Naive B cell (primary cell): ENCODE data around the gene INPP5E. TPM values are rescaled to one million over a fixed set of nuclear protein-coding genes. Genes with fewer than 3 reads are reported as not detected.

ENCODE experiments used
- ATAC-seq, 2 donors: fragments of 150-1000 bp; cut with Tn5 transposase; 2 replicates each; pipeline ENCODE4 v1.10.0; 2021; ENCODE audit warnings: low read depth in 2 of 2, mild to moderate bottlenecking in 2 of 2, moderate library complexity in 2 of 2
- DNase-seq: peaks from one replicate; pipeline ENCODE4 v3.0.0; 2022
- H3K27ac Mint-ChIP-seq, 6 donors: one replicate each; pipeline ENCODE4 v1.8.0; 2020 to 2022; ENCODE audit warnings: mild to moderate bottlenecking in 6 of 6, mixed read lengths in 6 of 6, moderate library complexity in 5 of 6, inconsistent platforms in 2 of 6
- H3K27me3 Mint-ChIP-seq, 3 donors: one replicate each; pipeline ENCODE4 v1.8.0; 2021 to 2022; ENCODE audit warnings: mixed read lengths in 3 of 3, mild to moderate bottlenecking in 1 of 3
- H3K36me3 Mint-ChIP-seq, 2 donors: one replicate each; pipeline ENCODE4 v1.8.0; 2020 to 2022; ENCODE audit warnings: mixed read lengths in 2 of 2, inconsistent platforms in 1 of 2, mild to moderate bottlenecking in 1 of 2
- H3K4me1 Mint-ChIP-seq, 3 donors: one replicate each; pipeline ENCODE4 v1.8.0; 2020 to 2022; ENCODE audit warnings: mixed read lengths in 3 of 3, inconsistent platforms in 1 of 3, mild to moderate bottlenecking in 1 of 3, moderate library complexity in 1 of 3
- H3K4me3 Mint-ChIP-seq, 8 donors: one replicate each; pipeline ENCODE4 v1.8.0; 2020 to 2022; ENCODE audit warnings: mild to moderate bottlenecking in 8 of 8, mixed read lengths in 8 of 8, moderate library complexity in 8 of 8, inconsistent platforms in 2 of 8
- H3K9me3 Mint-ChIP-seq, 7 donors: one replicate each; pipeline ENCODE4 v1.8.0; 2020 to 2022; ENCODE audit warnings: mixed read lengths in 7 of 7, mild to moderate bottlenecking in 5 of 7, inconsistent platforms in 2 of 7, moderate library complexity in 1 of 7
- polyA plus RNA-seq, 6 donors: library from polyadenylated mRNA; unstranded; fragments of 300-500 nt; fragmentation: Illumina TruSeq; gene quantifications; one replicate each; pipeline ENCODE4 v1.2.3, GENCODE V29; 2021; ENCODE audit warnings: low read depth in 6 of 6

Gene INPP5E
- polyA plus RNA-seq, 6 donors from 2014 or later: 0.61 to 6.8 (median 3.2) TPM

DNA sequence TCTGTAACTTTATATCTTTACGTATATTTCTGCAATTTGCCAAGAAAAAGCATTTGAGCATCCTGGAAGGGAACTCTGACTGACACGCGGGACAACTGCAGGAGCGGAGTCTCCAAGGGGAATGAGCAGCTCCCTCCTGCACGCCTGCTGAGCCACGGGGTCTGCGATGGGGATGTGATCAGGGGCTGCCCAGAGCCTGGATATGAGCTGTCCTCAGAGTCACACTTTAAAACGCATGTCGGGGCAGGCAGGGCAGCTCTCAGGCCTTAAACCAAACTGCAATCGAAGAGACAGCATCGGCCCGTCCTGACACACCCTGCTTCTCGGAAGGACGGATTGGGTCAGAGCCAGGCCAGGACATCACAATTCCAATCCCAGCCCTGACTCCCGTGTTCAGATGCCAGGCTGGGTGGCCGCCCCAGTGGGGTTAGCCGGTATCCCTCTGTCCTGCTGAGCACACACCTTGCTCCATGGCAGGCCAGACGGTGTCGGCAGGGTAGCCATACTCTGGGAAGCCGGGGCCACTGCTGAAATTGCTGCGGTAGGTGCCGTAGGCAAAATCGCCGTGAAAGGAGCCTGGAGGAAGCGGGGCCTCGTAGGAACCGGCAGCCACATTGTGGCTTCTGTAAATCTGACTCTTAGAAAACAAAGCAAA, 26.0 kb upstream of the INPP5E start:
- ATAC-seq (no peak), DNase-seq (no peak)
- peaks cover 0 to 3% (median 0%) of the 10 kb centered on the region in 3 donors for H3K4me1 Mint-ChIP-seq
- H3K27ac Mint-ChIP-seq: peak overlapping the region in 1 of 6 donors; percentile 75
- H3K36me3 Mint-ChIP-seq: peaks cover 0 to 7% of the 10 kb centered on the region in 2 donors
- H3K9me3 Mint-ChIP-seq: no peaks in the 10 kb centered on the region
- no peaks in the 10 kb centered on the region for H3K27me3 Mint-ChIP-seq
- no peak overlapping the region for H3K4me3 Mint-ChIP-seq

DNA sequence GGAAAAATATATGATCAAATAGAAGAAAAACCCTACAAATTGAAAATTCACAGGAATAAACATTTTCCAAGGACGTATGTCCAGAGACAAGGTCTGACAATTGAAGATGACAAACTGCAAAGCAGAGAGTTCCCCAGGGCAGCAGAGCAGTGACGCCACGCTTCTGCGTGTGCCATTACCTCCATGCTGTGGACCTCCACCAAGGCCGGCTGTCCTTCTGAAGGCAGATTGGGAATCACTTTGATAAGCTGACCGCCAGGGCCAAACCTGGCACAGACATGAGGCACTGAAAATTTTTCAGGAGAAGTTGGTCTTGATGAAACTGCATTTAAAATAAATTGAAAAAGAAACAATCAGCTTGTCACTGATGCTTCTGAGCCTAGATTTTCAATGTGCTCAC, 24.6 kb upstream of the INPP5E start:
- peaks cover 0 to 8% of the 10 kb centered on the region in 2 donors for H3K36me3 Mint-ChIP-seq
- no peaks in the 10 kb centered on the region for H3K27me3 Mint-ChIP-seq
- DNase-seq (no peak), ATAC-seq (no peak)
- H3K4me1 Mint-ChIP-seq: peaks cover 0 to 3% (median 0%) of the 10 kb centered on the region in 3 donors
- no peak overlapping the region for H3K4me3 Mint-ChIP-seq
- peak overlapping the region in 1 of 6 donors; percentile 71 for H3K27ac Mint-ChIP-seq
- no peaks in the 10 kb centered on the region for H3K9me3 Mint-ChIP-seq

DNA sequence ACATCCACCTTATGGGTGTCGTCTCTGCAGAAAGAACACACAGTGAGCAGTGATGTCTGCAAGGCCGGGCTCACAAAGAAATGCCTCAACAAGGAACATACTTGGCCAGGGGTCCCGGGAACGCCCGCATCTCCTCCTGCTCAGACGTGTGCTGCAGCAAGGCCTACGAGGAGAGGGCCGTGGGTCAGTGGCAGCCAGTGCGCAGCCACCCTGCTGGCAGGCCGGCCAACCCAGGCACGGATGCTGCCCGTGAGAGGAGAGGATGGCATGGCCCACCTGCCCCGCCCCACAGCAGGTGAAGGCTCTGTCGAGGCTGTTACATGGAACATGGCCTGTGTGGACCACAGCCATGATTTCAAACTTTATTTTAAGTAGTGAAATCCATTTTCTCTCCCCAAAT, 23.9 kb upstream of the INPP5E start:
- DNase-seq (no peak), ATAC-seq (no peak)
- no peaks in the 10 kb centered on the region for H3K27me3 Mint-ChIP-seq
- no peaks in the 10 kb centered on the region for H3K9me3 Mint-ChIP-seq
- H3K4me3 Mint-ChIP-seq: no peak overlapping the region
- H3K27ac Mint-ChIP-seq: no peak overlapping the region
- peaks cover 0 to 3% (median 0%) of the 10 kb centered on the region in 3 donors for H3K4me1 Mint-ChIP-seq
- peaks cover 0 to 14% of the 10 kb centered on the region in 2 donors for H3K36me3 Mint-ChIP-seq

DNA sequence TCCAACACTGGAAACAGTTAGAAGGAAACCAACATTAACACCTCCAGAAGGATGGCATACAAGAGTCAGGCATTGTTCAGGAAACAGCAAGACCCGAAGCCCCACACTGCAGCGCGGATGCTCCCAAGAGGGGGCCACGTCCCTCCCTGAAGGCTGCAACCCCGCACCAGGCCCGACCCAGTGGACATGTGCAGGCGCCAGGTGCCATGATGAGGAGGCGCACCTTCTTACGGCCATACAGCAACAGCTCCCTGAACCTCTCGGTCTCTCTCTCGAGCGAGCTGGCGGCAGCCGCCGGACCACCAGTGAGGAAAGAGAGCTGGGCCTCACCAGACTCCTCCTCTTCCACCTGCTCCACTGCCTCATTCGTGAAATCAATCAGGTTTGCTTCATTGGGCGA, 23.0 kb upstream of the INPP5E start:
- peaks cover 0 to 3% (median 0%) of the 10 kb centered on the region in 3 donors for H3K4me1 Mint-ChIP-seq
- no peak overlapping the region for H3K27ac Mint-ChIP-seq
- H3K27me3 Mint-ChIP-seq: no peaks in the 10 kb centered on the region
- H3K36me3 Mint-ChIP-seq: peaks cover 0 to 14% of the 10 kb centered on the region in 2 donors
- DNase-seq: no peak
- H3K9me3 Mint-ChIP-seq: no peaks in the 10 kb centered on the region
- no peak for ATAC-seq
- no peak overlapping the region for H3K4me3 Mint-ChIP-seq

DNA sequence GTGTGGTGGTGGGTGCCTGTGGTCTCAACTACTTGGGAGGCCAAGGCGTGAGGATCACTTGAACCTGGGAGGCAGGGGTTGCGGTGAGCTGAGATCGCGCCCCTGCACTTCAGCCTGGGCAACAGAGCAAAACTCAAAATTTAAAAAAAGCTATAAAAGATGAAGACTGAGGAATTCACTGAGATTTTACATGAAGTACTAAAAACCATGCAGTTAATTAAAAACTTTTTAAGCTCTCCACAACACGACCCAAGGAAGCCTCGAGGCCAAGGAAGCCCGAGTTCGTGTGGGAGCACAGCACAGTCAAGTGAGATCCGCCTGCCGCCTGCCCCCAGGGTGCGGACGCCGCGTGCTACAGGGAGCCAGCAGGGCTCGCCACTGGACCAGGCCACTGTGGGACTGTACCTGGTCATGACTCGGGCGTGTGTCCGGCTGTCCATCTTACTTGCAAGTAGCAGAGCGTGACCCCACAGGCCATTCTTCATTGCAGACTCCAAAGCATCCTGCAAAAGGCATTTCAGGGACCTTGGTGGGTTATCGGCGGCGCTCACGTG, 21.2 kb upstream of the INPP5E start:
- no peaks in the 10 kb centered on the region for H3K9me3 Mint-ChIP-seq
- ATAC-seq (no peak), DNase-seq (no peak)
- peak overlapping the region in 1 of 6 donors; percentile 78 for H3K27ac Mint-ChIP-seq
- peaks cover 0 to 14% of the 10 kb centered on the region in 2 donors for H3K36me3 Mint-ChIP-seq
- H3K4me3 Mint-ChIP-seq: no peak overlapping the region
- H3K27me3 Mint-ChIP-seq: no peaks in the 10 kb centered on the region
- H3K4me1 Mint-ChIP-seq: peaks cover 0 to 3% (median 0%) of the 10 kb centered on the region in 3 donors

DNA sequence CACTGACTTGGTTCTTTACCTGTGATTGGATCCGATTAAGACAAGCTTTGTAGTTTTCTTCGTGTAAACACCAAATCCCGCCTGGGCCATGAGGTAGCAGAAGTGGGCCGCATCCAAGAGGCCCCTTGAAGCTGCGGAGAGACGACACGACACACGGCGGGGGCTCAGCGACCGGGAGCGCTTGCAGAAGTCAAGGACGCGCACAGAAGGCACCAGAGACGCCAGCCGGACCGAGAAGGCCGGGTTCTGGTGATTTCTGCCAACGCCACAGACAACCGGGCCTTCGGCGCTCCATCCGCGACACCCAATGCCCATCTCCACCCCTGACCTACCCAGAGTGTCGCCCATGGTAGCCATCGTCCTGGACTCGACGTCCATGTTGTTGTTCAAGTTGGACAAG, 19.8 kb upstream of the INPP5E start:
- peaks cover 0 to 3% (median 0%) of the 10 kb centered on the region in 3 donors for H3K4me1 Mint-ChIP-seq
- DNase-seq: no peak
- H3K9me3 Mint-ChIP-seq: no peaks in the 10 kb centered on the region
- H3K27me3 Mint-ChIP-seq: no peaks in the 10 kb centered on the region
- no peak for ATAC-seq
- no peak overlapping the region for H3K4me3 Mint-ChIP-seq
- peak overlapping the region in 2 of 6 donors; percentile 19 to 20 for H3K27ac Mint-ChIP-seq
- H3K36me3 Mint-ChIP-seq: peaks cover 0 to 16% of the 10 kb centered on the region in 2 donors

DNA sequence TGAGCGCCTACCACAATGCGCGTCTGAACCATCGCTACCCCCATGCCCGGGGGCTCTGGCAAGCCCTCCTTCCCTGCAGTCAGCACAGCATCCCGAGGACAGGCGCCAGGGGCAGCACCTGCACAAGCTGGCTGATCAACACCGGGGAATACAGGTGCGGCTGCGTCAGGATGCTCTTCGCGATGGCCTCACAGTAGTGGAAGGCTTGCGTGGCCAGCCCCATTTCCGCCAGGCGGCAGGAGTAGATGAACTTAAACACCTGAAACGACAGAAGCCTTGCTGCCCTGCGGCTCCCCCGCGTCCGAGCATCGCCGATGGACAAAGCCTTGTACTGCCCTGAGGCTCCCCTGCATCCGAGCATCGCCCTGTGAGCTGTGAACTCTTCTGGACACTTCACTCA, 17.7 kb upstream of the INPP5E start:
- DNase-seq: no peak
- no peak overlapping the region for H3K4me3 Mint-ChIP-seq
- no peak for ATAC-seq
- no peak overlapping the region for H3K27ac Mint-ChIP-seq
- no peaks in the 10 kb centered on the region for H3K9me3 Mint-ChIP-seq
- no peaks in the 10 kb centered on the region for H3K27me3 Mint-ChIP-seq
- H3K36me3 Mint-ChIP-seq: peaks cover 0 to 21% of the 10 kb centered on the region in 2 donors
- peaks cover 0 to 3% (median 0%) of the 10 kb centered on the region in 3 donors for H3K4me1 Mint-ChIP-seq

DNA sequence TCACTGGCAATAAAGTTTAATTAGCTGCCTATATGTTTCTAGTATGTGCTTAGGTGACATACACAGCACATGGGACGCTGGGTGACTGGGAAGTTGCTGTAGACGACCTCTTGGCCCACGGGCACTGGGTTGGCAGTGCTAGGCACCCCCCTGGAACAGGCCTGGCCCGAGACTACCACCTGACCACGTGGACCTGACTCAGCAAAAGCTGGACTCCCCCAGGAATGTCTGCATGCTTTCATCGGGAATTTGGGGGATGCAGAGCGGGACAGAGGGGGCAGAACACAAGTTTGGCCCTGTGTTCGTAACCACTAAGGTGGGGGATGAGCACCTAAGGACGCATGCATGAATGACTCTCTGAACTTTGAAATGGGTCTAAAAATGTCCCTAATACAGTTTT, 16.6 kb upstream of the INPP5E start:
- ATAC-seq: no peak
- peak overlapping the region in 2 of 6 donors; percentile 22 to 70 for H3K27ac Mint-ChIP-seq
- no peak overlapping the region for H3K4me3 Mint-ChIP-seq
- H3K27me3 Mint-ChIP-seq: no peaks in the 10 kb centered on the region
- no peaks in the 10 kb centered on the region for H3K9me3 Mint-ChIP-seq
- H3K36me3 Mint-ChIP-seq: peaks cover 0 to 24% of the 10 kb centered on the region in 2 donors
- H3K4me1 Mint-ChIP-seq: no peaks in the 10 kb centered on the region
- DNase-seq: no peak

DNA sequence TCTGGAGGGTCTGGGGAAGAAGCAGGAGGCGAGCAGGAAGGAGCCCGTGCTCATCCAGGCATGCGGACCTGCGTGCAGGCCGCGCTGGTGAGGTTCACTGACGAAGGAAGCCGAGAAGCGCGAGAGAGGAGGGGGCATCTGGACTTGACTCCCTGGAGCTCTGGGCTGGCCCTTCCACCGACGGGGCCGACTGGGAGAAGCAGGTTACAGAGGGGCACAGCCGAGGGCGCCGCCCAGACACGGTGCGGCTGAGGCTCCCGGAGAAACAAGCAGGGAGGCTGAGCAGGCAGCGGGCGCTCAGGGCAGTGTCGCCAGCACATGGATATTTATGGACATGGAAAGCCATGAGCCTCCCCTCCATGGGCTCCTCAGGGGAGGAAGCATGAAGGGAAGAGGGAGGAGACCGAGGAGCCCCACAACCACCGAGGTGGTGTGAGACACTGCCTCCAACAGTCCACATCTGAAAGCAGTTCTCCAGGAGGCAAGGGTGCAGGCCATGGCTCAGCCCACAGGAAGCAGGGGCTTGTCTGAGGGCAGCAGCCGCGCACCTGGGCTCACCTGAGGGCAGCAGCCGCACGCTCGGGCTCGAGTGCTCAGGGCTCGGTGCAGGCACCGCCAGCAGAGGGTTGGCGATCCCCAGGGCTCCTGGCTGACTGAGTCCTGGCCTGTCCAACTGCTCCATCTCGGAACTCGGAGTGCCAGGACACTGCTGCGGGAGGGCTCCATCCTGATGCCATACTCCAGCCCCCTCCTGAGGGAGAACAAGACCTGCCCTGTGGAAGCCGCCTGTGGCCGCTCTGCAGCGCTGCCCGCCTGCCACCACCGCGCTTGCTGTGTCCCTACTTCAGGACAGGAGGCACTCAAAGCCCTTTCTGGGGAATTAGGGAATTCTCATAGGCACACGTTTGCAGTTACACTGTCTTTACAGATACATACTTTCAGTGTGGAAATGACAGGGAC, 15.7 kb upstream of the INPP5E start:
- Mint-ChIP-seq H3K4me3 (peak overlapping the region in 1 of 8 donors; percentile 33), H3K27ac (peak overlapping the region in 2 of 6 donors; percentile 60 to 84), H3K36me3 (peaks cover 0 to 29% of the 10 kb centered on the region in 2 donors), H3K9me3 (no peaks in the 10 kb centered on the region), H3K4me1 (no peaks in the 10 kb centered on the region), H3K27me3 (no peaks in the 10 kb centered on the region)
- DNase-seq (no peak), ATAC-seq (no peak)

DNA sequence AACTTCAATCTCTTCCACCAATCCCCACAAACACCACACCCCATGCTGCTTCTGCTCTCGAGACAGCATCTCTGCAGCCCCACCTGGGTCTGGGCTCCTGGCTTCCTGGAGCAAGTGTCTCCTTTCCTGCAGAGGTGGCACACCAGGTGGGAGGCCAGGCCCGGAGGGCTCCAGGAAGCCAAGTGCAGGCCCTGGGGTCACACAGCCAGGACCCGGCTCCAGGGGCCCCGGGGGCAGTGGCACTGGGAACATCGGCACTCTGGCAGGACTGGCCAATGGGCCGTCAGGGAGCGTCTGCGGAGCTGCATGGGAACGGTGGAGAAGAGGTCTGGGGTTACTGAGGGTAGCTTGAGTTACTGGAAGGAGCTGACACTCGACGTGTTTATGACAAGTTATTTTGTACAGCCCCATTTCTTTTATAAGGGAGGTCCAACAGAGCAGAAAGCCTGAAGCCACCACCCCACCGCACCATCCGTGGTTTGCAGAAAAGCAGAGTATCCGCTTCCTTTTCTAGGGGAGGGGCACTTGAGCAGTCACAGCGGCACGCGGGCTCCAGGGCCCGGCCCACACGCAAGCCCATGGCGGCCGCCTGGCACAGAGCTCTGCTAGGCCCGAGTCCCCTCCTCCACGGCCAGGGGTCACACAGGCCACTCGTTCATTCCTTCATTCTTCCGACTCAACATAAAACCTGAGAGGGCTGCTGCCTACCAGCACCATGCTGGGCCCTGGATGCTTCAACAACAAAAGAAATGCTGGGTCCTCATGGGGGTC, 14.6 kb upstream of the INPP5E start:
- no peaks in the 10 kb centered on the region for H3K4me1 Mint-ChIP-seq
- DNase-seq: no peak
- no peak overlapping the region for H3K4me3 Mint-ChIP-seq
- H3K27me3 Mint-ChIP-seq: no peaks in the 10 kb centered on the region
- peak overlapping the region in 2 of 6 donors; percentile 26 to 60 for H3K27ac Mint-ChIP-seq
- H3K9me3 Mint-ChIP-seq: no peaks in the 10 kb centered on the region
- ATAC-seq: no peak
- peaks cover 0 to 28% of the 10 kb centered on the region in 2 donors for H3K36me3 Mint-ChIP-seq

DNA sequence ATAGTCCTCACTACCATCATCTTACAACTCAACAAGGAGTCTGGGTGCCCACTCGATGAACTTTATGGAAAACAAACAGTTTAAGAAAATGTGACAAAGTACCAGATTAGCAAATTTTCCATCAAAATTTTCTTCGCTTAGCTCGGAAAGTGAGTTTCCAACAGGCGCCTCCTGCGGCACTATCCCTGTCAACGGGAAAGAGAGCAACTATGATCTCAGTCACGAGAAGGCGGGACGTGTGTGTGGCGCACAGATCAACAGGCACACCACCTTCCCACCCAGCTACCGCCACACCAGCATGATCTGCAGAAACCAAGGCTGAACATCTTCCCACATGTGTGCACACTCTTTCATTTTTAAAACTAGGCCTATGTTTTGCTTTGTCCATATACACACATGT, 13.7 kb upstream of the INPP5E start:
- DNase-seq: no peak
- Mint-ChIP-seq H3K9me3 (no peaks in the 10 kb centered on the region), H3K4me1 (no peaks in the 10 kb centered on the region), H3K4me3 (no peak overlapping the region), H3K27me3 (no peaks in the 10 kb centered on the region), H3K27ac (peak overlapping the region in 2 of 6 donors; percentile 11 to 13), H3K36me3 (peaks cover 0 to 22% of the 10 kb centered on the region in 2 donors)
- no peak for ATAC-seq

DNA sequence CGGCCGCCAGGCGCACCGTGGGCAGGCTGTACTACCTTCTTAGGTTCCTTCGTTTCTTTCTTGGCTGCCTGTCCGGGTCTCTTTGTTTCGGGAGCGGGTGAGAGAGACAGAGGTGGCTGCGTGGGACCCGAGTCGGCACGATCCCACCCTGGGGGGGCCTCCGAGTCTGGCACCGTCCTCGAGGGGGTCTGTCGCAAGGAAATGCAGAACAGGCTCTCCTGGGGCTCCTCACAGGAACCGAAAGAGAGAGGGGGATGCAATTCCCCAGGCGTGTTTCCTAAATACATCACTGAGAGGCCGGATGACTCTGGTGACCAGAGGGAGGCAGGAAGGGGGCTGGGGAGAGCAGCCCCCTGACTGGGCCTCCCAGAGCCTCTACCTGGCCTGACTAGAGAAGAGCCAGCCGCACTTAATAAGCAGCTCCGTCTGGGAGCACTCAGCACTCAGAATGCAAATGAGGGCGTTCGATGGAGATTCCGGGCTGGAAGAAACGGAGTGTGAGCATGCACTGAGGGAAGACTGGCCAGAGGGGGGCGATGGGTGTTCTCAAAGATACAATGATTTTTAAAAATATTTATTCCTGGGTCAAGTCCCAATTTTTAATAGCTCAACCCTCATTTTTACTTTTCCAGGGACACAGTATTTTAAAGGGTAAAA, 11.7 kb upstream of the INPP5E start:
- Mint-ChIP-seq H3K9me3 (no peaks in the 10 kb centered on the region), H3K27ac (no peak overlapping the region), H3K4me3 (no peak overlapping the region), H3K27me3 (no peaks in the 10 kb centered on the region), H3K36me3 (peaks cover 8 to 30% of the 10 kb centered on the region in 2 donors), H3K4me1 (no peaks in the 10 kb centered on the region)
- ATAC-seq: no peak
- no peak for DNase-seq
